ENCODE measurements around the gene MYL11.

The MYL11 gene

GRCh38 chr16:30397056-30397455 is 22.5 kb downstream of the MYL11 start:
- DNase-seq = no peak

- DNase-seq = no peak
These were observed 23.4 kb downstream of the MYL11 start for GRCh38 chr16:30397776-30398660.

- DNase-seq = no peak
These were observed 24.2 kb downstream of the MYL11 start for GRCh38 chr16:30398661-30399434.

GRCh38 chr16:30399435-30400186 is 25.0 kb downstream of the MYL11 start:
- DNase-seq = no peak

GRCh38 chr16:30401768-30402425 is 27.3 kb downstream of the MYL11 start:
- DNase-seq = no peak

GRCh38 chr16:30406795-30407101 is 32.1 kb downstream of the MYL11 start:
- no peak for DNase-seq

DNA sequence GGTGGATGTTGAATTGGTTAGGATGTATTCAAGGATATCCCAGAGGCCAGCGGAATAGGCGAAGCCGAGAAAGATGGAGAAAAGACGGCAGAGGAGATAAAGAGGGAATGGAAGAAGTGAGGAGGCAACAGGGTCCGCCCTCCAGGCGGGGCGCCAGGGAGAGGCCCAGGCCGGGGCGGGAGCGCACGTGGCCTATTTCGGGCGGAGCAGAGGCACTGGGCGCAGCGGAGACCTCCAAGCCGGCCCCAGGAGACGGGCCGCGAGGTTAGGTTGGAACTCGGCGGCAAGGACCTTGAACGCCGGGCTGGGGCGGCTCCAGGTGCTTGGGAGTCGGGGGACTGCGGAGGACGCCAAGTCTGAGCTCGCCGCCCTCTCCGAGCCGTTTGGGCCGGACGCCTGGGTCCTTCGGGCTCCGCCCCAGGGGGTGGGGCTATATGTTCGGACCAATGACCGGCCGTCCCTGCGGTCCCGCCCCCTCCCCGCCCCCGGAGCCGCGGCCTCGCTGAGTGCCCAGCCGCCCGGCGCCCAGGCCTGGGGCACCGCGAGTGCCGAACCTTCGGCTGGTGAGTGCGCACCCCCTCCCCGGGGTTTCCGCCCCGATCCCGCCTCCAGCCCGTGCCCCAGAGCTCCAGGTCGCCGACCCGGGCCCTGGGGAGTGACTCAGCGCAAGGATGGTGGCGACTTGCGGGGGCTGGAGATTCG is 32.7 kb downstream of the MYL11 start, which contains the start of gene ZNF771:
ZNF771 (plus strand) TSS at position 505 of the 702 bp plus-strand sequence. CDS start 448 bp downstream, outside the sequence.
- peak; percentile 80 to 87 for DNase-seq

GRCh38 chr16:30407804-30408534 is 33.4 kb downstream of the MYL11 start:
- no peak for DNase-seq

DNA sequence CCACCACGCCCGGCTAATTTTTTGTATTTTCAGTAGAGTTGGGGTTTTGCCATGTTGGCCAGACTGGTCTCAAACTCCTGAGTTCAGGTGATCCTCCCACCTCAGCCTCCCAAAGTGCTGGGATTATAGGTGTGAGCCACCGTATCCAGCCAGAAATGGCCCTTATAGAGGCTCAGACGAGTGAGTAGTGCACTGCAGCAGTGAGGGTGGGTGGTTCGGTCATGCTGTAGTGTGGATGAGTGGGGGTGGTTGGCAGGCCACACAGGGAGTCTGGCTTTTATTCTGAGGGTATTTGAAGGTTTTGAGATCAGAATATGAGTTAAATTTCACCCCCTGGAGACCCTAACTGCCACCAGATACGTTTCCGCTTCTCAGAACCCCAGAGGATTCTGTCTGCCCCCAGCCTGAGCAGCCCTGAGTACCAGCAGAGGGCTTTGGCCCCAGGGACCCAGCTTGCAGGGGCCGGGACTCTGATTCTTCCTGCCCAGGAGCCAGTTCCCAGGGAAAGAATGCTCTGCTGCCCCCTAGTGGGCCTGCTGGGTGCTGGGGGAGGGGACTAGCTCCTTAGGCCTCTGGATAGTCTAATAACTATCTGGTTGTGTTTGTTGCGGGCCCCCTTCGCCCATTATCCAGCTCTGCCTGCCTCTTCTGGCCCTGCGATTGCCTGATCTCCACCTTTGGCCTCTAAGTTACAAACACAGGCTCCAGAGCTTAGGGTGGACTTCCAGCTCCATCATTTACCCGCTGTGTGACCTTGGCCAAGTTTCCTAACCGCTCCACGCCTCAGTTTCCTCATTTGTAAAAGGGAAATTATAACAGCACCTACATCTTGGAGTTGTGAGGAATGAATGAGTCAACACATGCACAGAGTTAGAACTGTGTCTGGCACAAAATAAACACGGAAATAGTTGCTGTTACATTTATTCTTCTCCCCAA is 34.8 kb downstream of the MYL11 start:
- peak; percentile 90 to 93 for DNase-seq

GRCh38 chr16:30413112-30413806 is 38.7 kb downstream of the MYL11 start:
- no peak for DNase-seq

GRCh38 chr16:30414159-30414558 is 39.6 kb downstream of the MYL11 start:
- DNase-seq = no peak

GRCh38 chr16:30416047-30416603 is 41.5 kb downstream of the MYL11 start:
- DNase-seq = no peak

- DNase-seq = no peak
These were observed 42.3 kb downstream of the MYL11 start for GRCh38 chr16:30416624-30417528.

- DNase-seq = peak; percentile 94
These were observed 43.1 kb downstream of the MYL11 start for GRCh38 chr16:30417529-30418349.

DNA sequence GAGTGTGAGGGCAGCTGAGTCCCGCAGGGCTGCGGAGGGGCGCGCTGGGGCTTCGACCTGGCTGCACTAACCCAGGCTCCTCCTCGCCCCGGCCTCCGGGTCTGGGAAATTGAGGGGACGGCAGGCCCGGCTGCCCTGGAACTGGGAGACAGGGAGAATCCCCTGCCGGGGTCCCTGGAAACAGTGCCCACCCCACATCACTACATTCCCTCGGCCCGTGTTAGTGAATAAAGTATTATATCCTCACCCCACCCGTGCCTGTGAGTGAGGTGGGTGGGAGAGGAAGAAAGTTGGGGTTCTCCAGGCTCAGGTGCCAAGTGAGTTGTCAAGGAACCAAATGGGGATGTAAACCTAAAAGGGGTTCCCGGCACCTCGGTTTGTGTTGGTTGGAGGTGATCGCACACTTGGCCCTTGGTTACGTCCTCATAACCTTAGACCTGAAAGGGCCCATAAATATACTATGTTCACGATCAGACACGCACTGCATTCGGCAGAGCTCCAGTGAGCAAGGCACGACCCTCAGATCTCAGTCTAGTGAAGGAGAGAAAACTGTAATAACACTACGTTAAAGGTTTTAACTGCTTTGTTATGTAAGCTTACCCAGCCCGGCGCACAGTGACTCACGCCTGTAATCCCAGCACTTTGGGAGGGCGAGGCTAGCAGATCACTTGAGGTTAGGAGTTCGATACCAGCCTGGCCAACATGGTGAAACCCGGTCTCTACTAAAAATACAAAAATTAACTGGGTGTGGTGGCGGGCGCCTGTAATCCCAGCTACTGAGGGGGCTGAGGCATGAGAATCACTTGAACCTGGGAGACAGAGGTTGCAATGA is 44.0 kb downstream of the MYL11 start:
- no peak for DNase-seq

GRCh38 chr16:30421010-30421409 is 46.4 kb downstream of the MYL11 start:
- DNase-seq = no peak

Measured in inflammatory macrophage (primary cell).